Fibroblast of the conjunctiva (primary cell): Measurements from ENCODE around the gene SEMA3D.
A peak's percentile ranks its signal among the peaks of the same experiment; 100 is the strongest.
"Not testable (repeated sequence)": the region's sequence is repeated elsewhere in the genome, so short reads cannot be mapped to it uniquely, and the experiment has no call there.

Source experiments
- DNase-seq: peaks from one replicate; pipeline ENCODE4 v3.0.0-alpha.2; 2010; ENCODE audit warnings: low read depth

The SEMA3D gene

GRCh38 chr7:85031475-85031874 lies 155.4 kb downstream of the SEMA3D start:
- DNase-seq, result no peak

- peak; percentile 34 for DNase-seq
Measured at GRCh38 chr7:85030893-85031292, 156.0 kb downstream of the SEMA3D start.

GRCh38 chr7:85025312-85025756 lies 161.5 kb downstream of the SEMA3D start:
- no peak for DNase-seq

DNA sequence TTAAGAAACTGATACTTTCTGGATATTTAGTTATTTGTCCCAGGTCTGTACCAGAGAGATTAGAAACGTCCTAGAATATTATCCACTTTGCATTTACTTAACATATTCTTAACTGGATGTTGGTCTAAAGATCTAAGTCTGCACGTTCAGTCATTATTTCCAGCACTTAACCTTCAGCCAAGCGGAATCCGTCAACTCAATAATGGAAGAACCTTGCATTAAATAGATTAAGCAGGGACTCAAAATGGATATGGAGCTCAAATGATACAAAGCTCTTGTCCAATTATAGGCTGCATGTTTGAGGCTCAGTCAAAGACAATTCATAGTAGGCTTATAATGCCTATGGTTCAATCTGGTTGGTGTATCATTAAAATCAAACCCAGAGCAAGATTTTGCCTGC lies 162.9 kb downstream of the SEMA3D start:
- no peak for DNase-seq

DNA sequence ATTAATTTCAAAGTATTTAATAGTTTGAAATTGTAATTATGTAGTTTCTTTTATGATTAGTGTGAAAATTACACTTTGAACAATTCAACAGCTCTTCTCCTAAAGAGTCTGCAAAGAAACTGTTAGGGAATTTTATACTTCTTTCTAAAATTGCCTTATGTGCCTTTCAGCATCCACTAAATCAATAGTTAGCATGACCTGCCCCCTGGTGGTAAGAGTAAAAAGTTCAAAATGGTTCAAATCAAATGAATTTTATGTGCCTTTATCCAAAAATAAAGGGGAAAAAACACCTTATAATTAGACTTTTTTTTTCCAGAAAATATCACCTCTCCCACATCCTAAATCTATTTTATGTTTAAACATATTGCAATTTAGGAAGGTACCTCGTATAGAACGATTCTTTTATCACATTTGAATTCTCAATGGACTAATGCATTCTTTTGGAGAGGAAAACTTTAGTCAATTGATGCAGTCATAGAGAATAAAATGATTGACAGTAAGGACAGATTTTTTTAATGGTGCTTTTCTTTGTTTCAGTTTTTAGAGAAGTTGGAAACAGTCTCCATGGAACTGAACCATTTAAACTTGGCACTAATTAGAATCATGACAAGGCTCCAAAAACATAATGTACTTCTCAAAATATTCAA lies 163.7 kb downstream of the SEMA3D start:
- DNase-seq, result peak; percentile 31

DNA sequence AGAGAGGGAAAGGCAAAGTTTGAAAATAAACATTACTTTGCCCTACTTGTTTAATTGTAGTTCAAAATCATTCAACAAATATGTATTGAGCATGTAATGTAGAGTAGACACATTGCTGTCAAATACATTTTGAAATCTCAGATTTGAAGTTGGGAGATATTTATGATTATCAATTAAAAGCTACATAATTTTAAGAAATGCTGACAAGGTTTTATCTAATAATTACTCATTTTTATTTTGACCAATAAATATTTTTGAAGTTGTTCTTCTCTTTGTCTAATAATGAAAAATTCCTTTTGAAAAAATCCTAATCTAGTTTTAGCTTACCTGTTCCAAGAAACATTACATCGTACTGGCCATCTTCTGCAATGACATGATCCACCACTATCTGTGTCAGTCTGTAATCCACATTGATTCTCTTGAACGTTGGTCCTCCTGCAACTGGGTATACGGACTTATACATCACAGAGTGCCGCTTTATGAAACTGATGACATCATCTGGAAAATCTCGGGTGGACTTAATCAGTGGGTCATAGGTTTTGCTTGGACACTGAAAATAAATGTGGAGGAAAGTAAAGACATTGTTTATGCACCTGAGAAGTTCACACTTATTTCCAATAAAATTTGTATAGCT lies 164.7 kb downstream of the SEMA3D start:
- no peak for DNase-seq

DNA sequence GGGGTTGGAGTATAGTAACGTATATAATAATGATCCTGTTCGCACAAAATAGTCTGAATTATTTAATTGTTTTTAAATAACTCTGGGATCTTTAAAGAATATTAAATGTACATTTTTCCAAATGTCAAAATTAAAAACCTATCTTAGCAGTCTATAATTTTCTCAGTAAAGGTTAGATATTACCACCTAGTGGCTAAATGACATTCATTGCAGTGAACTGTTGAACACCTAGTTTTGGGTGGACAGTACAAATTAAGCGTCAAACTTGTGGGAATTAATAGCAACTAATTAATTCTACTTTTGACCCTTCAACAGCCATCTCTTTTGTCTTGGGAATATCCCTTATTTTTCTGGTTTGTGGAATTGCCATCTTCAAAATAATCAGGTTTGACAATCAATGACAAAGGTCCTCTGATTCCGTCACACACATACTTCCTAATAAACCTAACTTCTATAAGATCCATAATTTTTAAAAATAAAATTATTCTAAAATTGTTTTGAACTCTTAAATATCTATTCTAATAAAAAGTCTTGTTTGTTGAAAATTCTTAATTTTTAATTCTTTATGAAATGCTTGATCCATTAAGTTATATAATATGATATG lies 165.7 kb downstream of the SEMA3D start:
- DNase-seq, result no peak

GRCh38 chr7:85019778-85020177 lies 167.1 kb downstream of the SEMA3D start:
- DNase-seq, result no peak

DNA sequence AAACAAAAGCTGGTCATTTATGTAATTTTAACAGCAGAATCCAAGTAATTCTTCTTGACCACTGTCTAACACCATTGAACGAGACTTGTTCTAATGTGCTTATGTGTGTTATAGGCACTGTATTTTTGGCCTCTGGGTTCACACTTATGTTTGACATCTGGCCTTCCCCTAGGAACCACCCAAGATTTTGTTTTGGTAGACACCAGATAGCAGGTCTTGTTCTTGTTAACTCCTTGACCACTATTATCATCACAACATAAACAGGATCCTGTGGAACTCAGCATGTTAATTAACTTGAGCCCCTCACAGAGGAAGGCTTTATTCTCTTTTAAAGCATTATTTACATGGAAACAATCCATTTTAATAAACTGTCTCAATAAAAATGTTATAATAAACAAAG lies 167.7 kb downstream of the SEMA3D start:
- no peak for DNase-seq

DNA sequence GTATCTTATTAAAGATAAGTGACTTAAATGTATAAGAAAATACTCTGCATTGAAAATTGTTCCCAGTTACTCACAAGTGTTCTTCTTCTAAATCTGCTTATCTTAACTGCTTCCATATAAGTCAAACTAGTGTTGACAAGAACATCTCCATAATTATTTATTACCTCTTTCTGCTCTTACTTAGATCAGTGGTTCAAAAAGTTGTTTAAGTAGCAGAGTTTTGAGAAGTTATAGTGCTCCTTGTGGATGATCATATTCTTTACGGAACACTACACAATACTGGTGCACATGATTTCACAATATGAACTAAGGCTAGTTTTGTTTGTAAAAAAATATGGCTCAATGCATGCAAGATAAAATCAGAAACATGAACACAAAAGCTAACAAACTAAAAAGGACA lies 168.4 kb downstream of the SEMA3D start:
- DNase-seq, result no peak

- no peak for DNase-seq
Measured at GRCh38 chr7:85016286-85016685, 170.6 kb downstream of the SEMA3D start.

DNA sequence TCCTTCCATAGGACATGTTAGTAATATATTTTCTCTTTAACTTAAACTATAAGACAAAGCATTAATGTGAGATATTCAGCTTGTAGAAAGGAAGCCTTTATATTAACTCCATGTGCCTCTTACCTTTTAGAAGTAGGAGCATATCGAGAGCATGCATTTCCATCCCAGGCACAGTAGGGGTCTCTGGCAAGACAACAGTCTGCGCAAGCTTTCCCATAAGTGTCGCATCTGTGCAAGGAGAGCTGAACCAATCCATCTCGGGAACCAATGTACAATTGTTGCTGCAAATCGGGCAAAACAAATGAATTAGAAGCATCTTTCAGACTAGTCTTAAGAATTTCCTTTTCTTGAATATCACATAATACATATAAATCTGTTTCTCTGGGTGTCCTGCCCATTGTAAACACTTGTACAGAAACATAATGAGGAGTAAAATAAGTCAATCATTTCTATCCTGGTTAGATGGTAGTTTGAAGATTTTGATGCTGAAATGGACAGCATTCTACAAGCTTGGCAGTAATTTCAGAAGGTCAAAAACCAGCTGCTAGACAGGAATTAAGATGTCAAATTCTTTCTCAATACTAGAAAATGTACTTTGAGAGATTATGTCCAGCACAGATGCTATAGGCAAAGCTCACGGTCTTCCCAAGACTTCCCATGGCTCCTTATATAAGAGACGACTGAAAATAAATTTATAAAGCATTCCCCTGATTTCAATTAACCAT lies 171.8 kb downstream of the SEMA3D start:
- no peak for DNase-seq

DNA sequence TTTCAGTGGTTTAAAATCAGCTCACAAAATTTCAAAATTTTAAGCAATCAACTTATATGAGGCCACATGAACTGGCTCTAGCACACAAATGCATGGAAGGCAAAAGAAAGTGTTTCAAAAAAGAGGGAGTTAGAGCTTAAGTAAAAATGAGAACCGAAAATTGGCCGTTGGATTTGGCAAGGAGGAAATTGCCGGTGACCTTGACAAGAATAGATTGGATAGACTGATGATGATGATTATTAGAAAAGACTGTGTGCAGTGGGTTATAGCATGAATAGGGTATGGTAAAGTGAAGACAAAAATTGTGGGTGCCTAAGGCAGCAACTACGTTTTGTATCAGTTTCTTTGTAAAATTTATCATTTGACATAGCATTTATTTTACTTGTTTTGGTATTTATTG lies 175.7 kb downstream of the SEMA3D start:
- no peak for DNase-seq

DNA sequence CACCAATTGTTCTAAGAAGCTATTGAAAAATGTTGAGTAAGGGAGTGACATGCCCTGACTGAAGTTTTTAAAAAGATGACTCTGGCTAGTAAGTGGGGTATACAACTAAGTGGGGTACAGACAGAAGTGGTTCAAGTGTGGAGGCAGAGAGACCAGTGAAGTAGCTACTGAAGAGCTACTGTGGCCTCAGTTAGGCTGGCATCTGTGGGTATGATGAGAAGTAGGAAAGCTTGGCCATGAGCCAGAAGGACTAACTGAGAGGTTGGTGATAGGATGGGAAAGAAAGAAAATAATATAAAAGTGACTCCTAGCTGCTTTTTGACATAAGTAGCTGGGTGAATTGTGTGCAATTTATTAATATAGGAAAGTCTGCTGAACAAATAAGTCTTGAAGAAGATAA lies 176.6 kb downstream of the SEMA3D start:
- DNase-seq, result no peak

DNA sequence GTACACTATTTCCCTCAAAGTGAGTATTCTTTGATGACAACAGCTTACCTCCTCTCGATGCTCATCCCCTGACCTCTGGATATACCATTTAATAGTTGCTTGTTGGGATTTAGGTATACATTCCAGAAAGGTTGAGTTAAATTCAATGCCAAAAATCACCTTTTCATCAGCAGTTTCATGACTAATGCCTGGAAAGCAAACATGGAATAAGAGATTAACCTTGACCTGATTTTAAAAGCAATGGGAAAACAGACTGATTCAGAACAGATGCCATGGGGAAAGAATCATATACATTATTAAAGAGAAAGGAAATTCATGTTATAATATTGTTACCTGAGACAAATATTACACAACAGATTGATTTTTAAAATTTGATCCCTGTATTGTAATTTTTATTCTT lies 180.1 kb downstream of the SEMA3D start:
- no peak for DNase-seq

- no peak for DNase-seq
Measured at GRCh38 chr7:85004402-85004801, 182.5 kb downstream of the SEMA3D start.

GRCh38 chr7:85001495-85002345 lies 185.1 kb downstream of the SEMA3D start:
- DNase-seq, result no peak

- no peak for DNase-seq
Measured at GRCh38 chr7:85000735-85001350, 186.0 kb downstream of the SEMA3D start.

- DNase-seq, result no peak
Measured at GRCh38 chr7:84999450-84999849, 187.4 kb downstream of the SEMA3D start.

GRCh38 chr7:84998665-84999064 lies 188.2 kb downstream of the SEMA3D start:
- DNase-seq, result no peak

- DNase-seq, result no peak
Measured at GRCh38 chr7:84997626-84998025, 189.2 kb downstream of the SEMA3D start.

- DNase-seq, result not testable (repeated sequence)
Measured at GRCh38 chr7:84992954-84993353, 193.9 kb downstream of the SEMA3D start.
